Stimulated activated CD8-positive, alpha-beta memory T cell treated with anti-CD3 and anti-CD28 coated beads, Interleukin-12 subunit alpha, Interleukin-12 subunit beta, amount 100 ng/mL, for 24 hours (primary cell): Measurements from ENCODE around the gene BSCL2.
"Not testable (repeated sequence)": the region's sequence is repeated elsewhere in the genome, so short reads cannot be mapped to it uniquely, and the experiment has no call there.

Source experiments
- DNase-seq: peaks from one replicate; pipeline ENCODE4 v3.0.0-alpha.2; 2020; ENCODE audit errors: extremely low read depth

Gene BSCL2

DNA sequence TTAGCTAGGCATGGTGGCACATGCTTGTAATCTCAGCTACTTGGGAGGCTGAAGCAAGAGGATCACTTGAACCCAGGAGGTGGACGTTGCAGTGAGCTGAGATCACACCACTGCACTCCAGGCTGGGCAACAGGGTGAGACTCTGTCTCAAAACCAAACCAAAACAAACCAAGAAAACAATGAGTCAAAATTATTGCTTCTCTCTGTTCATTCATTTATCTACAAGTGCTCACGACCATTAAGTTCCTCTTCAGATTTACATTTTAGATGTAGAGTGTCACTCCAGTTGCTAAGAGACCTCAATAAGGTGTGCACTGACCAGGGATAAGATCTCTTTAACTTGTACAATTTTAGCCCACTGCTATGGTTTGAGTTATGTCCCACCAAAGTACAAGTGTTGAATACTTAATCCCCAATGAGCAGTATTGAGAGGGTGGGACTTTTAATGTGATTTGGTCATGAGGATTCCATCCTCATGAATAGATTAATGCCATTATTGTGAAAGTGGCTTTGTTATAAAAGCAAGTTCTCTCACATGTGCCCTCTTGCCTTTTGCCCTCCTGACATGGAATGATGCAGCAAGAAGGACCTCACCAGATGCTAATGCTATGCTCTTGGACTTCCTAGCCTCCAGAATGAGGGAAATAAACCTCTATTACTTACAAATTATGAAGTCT is 12.2 kb upstream of the BSCL2 start:
- no peak for DNase-seq

DNA sequence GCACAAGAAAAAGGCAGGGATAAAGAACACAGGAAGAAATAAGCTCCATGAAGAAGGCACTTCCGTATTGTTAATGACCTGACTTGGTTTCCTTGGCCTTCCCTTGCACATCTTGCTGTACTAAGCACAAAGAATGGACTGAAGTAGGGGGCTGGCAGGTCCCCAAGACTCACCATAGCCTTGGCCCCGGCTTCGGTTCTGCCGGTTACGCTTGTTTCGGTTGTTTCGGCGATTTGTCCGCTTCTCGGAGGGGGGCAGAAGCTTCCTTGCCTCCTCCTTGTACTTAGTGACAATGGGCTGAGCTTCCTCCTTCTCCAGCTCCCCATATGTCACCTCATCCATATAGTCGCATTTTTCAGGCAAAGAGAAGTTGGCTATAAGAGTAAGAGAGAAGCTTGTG is 9.6 kb upstream of the BSCL2 start:
- DNase-seq: no peak

DNA sequence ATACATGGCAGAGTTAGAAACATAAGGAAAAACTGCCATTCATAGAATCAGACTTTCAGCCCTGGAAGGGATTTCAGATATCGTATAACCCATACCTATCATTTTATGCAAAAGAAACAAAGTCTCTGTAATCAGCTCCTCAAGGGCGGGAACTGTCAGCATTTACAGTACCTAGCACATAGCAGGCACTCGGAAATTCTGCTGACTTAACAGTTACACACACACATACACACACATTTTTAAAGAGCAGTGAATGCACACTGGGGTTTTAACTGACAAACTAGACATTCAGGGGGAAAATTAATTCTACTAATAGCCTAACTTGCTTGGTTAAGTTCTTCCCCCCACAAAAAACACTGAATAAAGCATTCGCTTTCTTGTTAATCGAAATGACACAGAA is 9.0 kb upstream of the BSCL2 start:
- DNase-seq: no peak

DNA sequence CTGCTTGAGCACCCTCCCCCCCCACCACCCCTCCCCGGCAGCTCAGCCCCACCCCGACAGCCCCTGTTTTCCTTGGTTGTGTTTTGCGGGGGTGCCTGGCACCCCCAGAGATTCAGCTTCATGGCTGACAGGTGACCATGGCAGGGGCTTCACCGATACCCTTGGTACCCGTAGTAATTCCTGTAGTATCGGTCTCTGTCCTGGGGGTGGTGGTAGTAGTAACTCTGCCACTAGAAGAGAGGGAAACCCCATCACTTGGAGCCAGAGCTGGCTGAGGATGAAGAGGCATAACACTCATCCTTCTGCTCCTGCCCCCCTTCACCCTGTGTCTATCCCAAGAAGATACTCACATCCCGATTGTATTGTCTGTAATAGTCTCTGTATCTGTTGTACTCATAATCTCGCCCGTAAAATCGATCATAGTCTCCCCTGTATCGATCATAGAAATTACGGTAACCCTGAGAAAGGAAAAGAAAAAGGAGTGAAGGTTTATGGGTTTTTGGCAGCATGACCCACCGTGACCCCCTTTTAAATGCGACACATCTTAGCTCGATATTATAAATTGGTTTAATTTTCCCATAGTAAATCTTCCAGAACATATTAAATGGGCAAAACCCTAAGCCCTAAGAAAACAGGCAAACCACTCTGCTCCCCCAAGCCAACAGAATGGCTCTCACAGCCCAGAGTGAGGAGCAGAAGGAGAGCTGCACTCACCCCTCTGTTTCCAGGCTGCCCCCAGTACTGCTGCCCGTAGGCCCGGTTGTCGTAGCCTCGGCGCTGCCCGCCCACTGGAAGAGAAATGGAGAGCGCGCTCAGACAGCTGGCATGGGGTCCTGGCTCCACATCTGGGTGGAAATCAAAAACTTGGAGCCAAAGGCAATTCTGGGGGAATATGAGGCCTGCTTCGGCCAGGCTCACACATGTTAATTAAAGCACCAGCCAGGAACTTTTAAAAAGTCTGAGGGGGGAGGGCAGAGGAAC is 8.2 kb upstream of the BSCL2 start:
- no peak for DNase-seq

DNA sequence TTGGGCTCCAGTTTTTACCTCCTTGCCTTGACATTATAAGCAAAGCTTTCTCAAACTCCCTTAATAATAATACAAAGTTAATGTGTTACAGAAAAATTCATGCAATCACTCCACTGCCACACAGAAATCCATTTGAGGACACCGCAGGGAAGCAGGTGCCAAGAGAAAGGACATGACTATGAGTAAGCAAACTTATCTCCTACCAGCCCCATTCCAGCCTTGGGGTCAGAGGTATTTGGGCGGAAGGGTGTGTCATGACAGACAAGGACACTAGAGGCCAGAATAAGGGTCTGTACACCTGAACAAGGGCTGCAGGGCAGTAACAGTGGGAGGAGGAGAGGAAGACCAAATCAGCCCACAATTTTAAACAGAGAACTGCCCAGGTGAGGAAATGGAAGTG is 6.1 kb upstream of the BSCL2 start:
- no peak for DNase-seq

DNA sequence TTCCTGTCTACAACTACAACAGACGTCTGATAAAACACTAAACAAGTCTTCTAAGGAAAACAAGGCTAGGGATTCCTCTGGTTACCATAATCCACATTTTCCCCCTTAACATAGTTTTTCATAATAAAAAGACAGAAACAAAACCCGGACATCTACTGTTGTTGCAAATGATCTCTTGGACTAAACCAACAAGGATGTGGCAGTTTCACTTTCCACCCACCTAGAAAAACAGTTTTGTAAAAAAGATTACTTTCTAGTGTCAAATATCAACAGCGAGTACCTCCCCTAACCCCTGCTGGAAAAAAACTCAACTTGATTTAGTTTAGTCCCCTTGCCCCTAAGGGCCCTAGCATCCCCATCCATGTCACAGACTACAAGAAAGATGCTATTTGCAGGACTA is 5.6 kb upstream of the BSCL2 start:
- no peak for DNase-seq

DNA sequence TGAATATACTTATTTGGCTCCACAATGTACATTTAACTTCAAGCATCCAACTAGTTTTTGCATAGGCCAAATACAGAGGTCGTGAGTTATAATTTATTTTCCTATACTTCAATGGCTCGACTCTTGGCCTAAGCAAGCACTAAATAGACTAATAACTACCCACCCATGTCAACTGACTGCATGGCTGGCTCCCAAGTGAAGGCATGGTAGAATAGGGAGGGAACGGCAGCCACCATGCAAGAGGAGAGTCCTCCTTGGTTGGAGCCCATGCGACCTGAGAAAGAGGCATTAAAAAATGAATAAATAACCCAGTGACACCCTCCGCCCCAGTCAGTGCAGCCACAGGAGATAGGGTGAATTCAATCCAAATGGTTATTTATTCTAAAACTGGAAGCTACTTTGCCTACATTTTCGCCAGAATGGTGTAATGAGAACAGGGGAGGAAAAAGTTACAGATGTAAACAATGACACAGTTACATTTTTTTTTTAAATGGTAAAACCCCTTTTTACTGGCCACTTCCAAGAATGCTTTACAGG is 5.1 kb upstream of the BSCL2 start:
- DNase-seq: no peak

DNA sequence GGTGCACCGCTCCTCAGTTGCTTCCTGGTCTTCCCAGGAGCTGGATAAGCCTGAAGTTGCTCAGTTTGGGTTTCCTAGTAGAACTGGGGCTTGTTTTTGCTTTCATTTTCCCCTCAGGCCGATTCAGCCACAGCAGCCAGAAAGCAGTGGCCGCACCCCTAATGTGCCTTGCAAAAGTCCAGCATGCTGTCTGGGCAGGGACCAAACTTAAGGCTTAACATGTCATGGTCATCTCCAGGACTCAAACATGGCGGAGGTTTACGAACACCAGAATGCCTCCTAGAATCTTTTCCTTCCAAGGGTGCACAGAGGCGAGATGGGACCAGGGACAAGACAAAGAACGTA is 2.7 kb upstream of the BSCL2 start:
- DNase-seq: no peak

DNA sequence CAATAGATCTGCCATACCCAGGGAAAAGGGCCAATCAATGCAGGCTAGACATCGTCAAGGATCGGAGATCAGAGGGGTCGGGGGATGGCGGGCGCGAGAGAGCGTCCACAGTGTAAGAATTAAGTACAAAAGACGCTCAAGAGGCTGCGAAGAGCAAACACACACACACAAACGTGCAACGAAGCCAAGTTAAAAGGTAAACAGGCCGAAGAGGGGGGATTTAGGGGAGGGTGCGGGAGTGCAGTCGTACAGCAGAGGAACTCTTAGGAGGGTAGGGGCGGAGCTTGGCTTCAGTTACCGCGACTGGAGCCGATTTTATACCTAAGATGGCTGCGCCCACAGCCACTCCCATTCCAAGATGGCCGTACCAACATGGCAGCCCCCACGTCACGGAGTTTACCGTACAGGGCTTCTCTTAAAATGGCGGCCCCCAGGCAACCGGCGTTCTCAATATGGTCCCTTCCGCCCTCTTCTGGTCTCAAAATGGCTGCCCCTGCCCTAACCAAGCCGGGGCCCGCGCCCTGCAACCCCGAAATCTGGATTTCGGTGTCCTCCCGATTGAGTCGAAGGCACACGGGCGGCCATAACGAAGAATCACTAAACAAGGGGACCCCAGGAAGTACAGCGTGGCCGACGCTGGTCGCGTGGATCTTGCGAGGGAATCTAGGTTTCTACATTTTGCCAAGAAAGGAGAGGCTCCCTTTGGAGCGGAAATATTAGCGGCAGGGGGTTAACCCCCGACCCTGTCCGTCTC is 2.2 kb upstream of the BSCL2 start:
- DNase-seq: peak; percentile 90

DNA sequence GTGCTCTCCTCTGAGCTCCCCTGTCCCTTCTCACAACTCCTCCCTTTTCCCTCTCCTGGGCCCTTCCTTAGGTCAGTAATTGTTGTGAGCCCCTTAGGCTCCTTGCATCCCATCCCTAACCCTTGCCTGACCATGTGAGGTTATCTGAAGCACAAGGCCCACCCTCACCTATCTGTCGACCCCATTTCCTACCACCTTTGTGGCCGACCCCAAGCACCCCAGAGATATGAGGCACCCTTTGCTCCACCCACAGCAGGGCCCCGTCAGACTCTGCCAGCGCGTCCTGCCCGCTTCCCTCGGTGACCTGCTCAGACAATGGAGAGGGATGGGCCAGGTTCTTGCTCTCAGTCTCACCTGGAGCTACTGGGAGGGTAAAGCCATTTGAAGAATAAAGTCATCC is 1.6 kb upstream of the BSCL2 start:
- no peak for DNase-seq

DNA sequence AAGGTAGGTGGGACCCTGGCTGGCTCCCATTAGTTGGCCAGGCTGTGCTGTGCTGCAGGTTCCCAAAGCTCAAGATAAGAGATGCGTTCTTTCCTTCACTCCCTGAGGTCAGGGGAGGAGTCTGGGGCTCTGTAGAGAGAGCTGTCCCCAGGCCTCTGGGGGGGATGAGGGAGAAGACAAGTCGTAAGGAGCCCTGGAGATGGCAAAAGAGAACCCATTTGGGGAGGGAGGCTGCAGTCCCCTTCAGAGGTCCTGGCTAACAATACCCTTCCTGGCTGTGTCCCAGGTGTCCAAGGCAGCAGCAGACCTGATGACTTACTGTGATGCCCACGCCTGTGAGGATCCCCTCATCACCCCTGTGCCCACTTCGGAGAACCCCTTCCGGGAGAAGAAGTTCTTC is 1.2 kb upstream of the BSCL2 start:
- no peak for DNase-seq

DNA sequence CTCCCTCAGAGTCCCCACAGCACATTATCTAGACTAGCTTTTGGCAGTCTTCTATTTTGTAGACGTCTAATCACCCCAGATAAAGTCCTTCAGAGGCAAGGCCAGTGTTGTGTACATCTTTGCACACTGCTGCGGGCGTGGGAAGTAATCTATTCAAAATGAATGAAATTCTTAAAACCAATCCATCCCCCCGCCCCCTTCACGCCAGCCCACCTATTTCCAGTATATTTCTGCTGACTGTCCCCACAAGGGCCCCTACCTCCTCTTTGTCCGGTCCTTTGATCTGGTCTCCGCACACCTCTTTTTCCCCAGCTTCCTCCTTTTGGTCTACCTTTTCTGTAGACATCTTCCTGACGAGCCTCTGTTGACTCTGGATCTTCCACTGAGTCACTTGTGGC is 375 bp downstream of the BSCL2 start:
- DNase-seq: no peak

DNA sequence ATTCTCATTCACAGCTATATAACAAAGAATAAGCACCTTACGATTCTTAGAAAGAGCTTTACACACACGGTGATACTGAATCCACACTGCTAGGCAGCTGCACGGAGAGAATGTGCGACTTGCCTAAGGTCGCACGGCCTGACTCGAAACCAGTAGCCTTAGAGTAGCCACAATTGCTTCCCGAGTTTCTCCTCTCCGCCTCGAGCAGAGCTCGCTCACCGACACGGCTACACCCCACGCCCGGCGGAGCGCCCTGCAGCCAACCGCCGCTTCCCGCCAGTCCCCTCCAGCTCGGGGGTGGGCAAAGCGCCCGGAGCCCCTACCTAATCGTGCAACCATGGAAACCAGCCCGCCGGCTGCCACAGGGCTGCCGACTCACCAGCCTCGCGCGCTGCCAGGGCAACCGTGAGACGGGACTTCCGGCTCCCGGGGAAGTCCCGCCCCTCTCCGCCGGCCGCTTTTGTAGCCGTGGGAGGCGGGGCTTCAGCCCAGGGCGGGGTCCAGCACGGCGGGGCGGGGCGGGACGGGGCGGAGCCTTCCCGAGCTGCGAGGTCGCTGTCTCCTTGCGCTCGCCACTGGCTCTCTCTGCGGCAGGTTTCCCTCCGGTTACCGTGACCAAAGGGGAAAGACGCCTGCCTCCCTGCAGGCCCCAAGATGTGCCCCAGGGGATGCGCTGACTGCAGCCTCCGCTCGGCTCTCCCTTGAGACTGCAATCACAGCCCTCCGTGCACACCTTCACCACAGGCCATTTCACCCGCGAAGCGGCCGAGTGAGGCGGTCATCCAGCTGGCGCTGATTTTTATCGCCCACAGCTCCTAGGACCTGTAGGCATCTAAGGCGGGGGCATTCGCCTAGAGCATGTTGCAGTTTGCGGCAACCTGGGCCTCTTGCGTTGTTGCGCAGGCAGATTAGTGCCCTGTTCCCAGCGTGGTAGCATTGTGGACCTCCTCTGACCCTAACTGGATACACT is 1.1 kb downstream of the BSCL2 start:
- DNase-seq: peak; percentile 93

DNA sequence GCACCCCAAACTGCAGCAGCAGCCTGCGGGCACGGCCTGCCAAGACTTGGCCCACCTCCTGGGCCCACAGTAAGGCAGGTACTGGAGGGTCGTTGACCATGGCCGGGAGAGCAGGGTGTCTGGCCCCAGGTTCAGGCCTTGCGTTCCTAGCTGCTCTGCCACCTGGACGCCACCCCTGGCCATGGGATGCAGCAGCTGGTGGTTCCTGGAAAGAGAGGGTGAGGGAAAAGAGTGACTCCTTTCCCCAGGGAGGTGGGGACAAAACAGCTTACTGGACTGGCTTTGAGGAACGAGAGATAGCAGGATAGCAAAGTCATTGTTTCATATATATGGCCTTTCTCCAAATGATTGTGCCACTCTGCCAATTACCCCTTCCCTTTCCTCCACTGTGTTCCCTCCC is 1.8 kb downstream of the BSCL2 start:
- no peak for DNase-seq

DNA sequence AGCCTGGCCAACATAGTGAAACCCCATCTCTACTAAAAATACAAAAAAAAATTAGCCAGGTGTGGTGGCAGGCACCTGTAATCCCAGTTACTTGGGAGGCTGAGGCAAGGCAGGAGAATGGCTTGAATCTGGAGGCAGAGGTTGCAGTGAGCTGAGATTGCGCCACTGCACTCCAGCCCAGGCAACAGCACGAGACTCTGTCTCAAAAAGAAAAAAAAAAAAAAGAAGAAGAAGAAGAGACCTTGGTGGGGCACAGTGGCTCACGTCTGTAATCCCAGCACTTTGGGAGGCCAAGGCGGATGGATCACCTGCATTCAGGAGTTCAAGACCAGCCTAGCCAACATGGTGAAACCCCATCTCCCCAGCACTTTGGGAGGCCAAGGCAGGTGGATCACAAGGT is 3.3 kb downstream of the BSCL2 start:
- DNase-seq: not testable (repeated sequence)

DNA sequence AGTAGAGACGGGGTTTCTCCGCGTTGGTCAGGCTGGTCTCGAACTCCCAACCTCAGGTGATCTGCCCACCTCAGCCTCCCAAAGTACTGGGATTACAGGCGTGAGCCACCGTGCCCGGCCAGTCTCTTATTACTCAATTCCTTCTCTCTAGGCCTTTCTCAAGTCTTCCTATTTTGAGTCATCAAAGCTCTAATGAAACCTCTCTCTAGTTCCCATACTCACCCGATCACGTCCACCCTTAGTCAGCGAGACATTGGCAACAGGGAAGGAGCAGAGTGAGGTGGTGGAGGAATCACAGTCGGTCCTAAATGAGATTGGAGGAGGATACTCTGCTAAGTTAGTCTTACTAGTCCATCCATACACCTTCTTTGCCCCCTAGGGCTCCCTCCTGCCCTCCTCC is 5.0 kb downstream of the BSCL2 start:
- no peak for DNase-seq

DNA sequence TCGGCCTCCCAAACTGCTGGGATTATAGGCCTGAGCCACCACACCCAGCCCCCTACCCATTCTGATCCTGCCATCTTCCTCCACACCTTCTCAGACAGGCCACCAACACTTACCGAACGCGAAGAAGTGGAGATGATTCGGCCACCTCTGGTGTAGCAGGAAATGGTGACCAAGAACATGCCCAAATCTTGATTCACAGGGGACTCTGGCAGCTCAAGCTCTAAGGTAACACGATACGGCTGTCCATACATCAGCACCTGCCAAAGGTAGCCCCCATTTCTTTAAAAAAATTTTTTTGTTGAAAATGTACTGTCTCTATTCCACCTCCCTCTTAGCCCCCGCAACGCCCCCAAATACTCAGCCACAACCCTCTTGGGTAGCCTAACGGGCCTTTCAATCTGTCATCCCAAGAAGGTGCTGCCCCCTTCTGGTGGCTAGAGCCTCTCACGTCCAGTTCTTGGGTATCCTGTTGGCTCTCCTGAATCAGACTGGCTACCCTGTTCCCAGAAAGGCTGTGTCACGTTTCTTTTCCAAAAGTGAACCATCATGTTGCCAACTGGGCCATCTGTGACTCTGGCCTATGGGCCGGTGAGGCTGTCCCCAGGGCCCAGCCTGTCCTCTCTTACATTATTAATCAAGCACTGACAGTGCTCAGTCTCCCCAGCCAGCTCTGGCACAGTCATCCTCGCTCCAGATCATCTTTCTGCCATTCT is 12.6 kb downstream of the BSCL2 start:
- DNase-seq: peak; percentile 54

DNA sequence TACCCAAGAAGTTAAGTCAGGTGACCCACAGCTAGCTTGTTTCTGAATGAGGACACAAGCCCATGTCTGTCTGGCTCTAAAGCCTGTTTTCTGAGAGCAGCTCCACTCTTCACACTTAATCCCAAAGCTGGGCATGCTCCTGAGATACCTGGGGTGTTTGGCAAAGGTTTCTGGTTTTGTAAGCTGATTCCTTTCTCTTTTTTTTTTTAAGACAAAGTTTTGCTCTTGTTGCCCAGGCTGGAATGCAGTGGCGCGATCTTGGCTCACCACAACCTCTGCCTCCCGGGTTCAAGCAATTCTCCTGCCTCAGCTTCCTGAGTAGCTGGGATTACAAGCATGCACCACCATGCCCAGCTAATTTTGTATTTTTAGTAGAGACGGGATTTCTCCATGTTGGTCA is 13.6 kb downstream of the BSCL2 start:
- DNase-seq: not testable (repeated sequence)

DNA sequence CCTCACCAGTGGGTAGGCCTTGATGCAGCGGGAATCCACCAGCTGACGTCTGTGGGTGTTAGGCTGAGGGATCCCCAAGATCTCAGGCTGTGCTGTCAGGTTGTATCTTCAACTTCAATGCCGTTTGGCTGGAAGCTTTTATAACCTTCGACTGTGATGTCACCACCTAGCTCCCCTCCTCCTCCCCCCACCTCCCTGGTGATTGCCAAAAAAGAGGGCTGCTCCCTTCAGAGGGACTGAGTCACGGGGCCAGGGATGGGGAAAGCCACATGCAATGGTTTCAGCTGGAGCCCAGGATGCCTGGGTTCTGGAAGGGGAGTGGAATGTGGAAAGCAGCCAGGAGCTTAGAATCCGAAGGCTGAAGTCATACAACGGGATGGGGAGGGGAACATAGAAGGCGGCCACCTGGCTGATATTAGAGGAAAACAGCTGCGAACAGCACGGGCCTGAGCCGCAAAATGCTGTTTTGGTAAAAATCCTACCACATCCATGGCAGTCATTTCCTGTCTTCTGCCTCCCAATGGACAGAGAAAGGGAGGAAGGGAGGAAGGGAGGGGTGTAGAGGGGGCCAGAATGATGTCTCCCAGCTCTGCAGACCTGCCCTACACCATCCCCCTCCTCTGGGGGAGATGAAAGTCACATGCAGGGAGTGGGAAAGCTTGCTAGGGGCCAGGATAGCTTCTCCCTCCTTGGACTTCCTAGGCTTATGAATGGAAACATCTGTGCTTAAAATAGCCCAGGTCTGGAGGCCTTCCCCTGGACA is 17.6 kb downstream of the BSCL2 start, which contains the start of gene LRRN4CL:
TSS of gene LRRN4CL (minus strand) at position 110 of the 763 bp plus-strand sequence. CDS start 1,022 bp downstream, outside the sequence.
- DNase-seq: no peak

DNA sequence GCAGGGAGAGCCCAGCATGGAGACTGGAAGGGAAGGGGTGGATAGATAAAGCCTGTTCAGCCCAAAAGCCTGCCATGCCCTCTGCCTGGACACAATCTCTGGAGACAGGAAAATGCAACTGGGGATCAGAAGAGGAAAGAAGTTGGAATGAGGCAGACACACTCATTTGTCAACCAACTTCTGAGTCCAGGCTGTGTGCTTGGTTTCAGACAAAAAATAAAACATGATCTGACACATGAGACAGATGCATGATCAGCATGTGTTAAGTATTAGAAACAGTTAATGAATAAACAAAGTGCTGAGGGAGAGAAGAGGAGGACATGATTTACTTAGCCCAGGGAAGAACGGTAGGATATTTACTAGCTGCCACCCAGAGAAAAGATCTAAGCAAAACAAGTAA is 18.7 kb downstream of the BSCL2 start:
- no peak for DNase-seq
